HepG2 (cell line): Measurements from ENCODE around the gene RPTN. TPM values are rescaled to one million over a fixed set of nuclear protein-coding genes. Genes with fewer than 3 reads are reported as not detected.

ENCODE experiments used
- ATAC-seq: fragments of 200-7000 bp; cut with Tn5 transposase; 3 replicates; pipeline ENCODE4 v1.9.1; 2020; ENCODE audit warnings: mild to moderate bottlenecking, moderate library complexity
- BruUV-seq: library from RNA; stranded (reverse); fragments of 400-500 nt; replicated peaks from 2 replicates; lab custom pipeline; 2021; lab: Mats Ljungman, UMichigan
- CTCF ChIA-PET: fragments of 300-600 bp; formaldehyde crosslinking; extraction: SDS; loops from one replicate; lab custom pipeline; 2021; ENCODE audit warnings: low total read pairs, inconsistent platforms, low intra/inter-chr PET ratio; lab: Yijun Ruan, JAX
- POLR2A ChIA-PET: fragments of 350-600 bp; sonication (Branson Sonifier 250); formaldehyde crosslinking; loops from one replicate; lab custom pipeline; 2020; ENCODE audit warnings: antibody characterized with exemption, inconsistent platforms; lab: Yijun Ruan, JAX
- DNase-seq: peaks from one replicate; pipeline ENCODE4 v3.0.0-alpha.2; 2015; ENCODE audit warnings: low spot score
- FAIRE-seq: peaks from 3 replicates; lab custom pipeline; 2011; peaks lifted over from hg19 to GRCh38; lab: Jason Lieb, UNC
- H2AFZ ChIP-seq: one replicate; pipeline ENCODE4 v1.6.1; 2011; ENCODE audit warnings: low read length, inconsistent platforms
- H3K27ac ChIP-seq: fragments of 300-600 bp; 3 replicates; pipeline ENCODE4 v1.8.0; 2011; ENCODE audit warnings: mixed run types, mild to moderate bottlenecking, mixed read lengths, low read length, inconsistent platforms; ENCODE audit not compliant: insufficient read depth; ENCODE audit errors: extremely low read length
- H3K27me3 ChIP-seq, 2 experiments: fragments of 200-600 bp in 1 of 2; 2 replicates in 1 of 2; 3 replicates in 1 of 2; pipeline versions ENCODE4 v1.6.0 to v1.8.0; 2011; ENCODE audit warnings: low read length in 2 of 2, mild to moderate bottlenecking in 2 of 2, moderate library complexity in 2 of 2, inconsistent platforms in 1 of 2; ENCODE audit not compliant: insufficient read depth in 2 of 2, control insufficient read depth in 1 of 2
- H3K36me3 ChIP-seq, 2 experiments: fragments of 200-600 bp in 1 of 2; replicated peaks in 1 of 2; 2 replicates in 1 of 2; 3 replicates in 1 of 2; pipeline versions ENCODE4 v1.5.1 to v1.8.0; 2011; ENCODE audit warnings: low read length in 2 of 2, inconsistent platforms in 1 of 2; ENCODE audit not compliant: insufficient read depth in 2 of 2, control insufficient read depth in 1 of 2
- H3K4me1 ChIP-seq: 2 replicates; pipeline ENCODE4 v1.5.1; 2012; ENCODE audit warnings: low read length, inconsistent platforms; ENCODE audit not compliant: insufficient read depth
- H3K4me2 ChIP-seq: 2 replicates; pipeline ENCODE4 v1.6.0; 2011; ENCODE audit warnings: low read depth, low read length, inconsistent platforms
- H3K4me3 ChIP-seq, 3 experiments: fragments of 200-600 bp in 1 of 3; sonication (generic), shearing (Covaris generic) in 1 of 3; replicated peaks in 1 of 3; 2 replicates each; pipeline ENCODE4 v1.5.1; 2011 to 2016; ENCODE audit warnings: low read length in 3 of 3, inconsistent platforms in 2 of 3, low read depth in 2 of 3, mild to moderate bottlenecking in 2 of 3, control low read depth in 1 of 3, mixed read lengths in 1 of 3; ENCODE audit not compliant: insufficient read depth in 1 of 3
- H3K79me2 ChIP-seq: one replicate; pipeline ENCODE4 v1.6.1; 2011; ENCODE audit warnings: low read length, inconsistent platforms; ENCODE audit not compliant: insufficient read depth
- H3K9ac ChIP-seq: 2 replicates; pipeline ENCODE4 v1.6.0; 2011; ENCODE audit warnings: mild to moderate bottlenecking, low read depth, low read length, inconsistent platforms; ENCODE audit not compliant: insufficient read depth
- H3K9me3 ChIP-seq: 2 replicates; pipeline ENCODE4 v1.5.1; 2012; ENCODE audit warnings: mild to moderate bottlenecking, low read length
- H4K20me1 ChIP-seq: 2 replicates; pipeline ENCODE4 v1.6.0; 2011; ENCODE audit warnings: inconsistent platforms, mild to moderate bottlenecking, low read length, moderate library complexity; ENCODE audit not compliant: insufficient read depth
- ATF4 ChIP-seq, 2 experiments: fragments of 450-650 bp in 1 of 2; sonication (generic) in 1 of 2; formaldehyde crosslinking; IDR thresholded peaks; 2 replicates each; pipeline versions ENCODE4 v1.5.0 to v1.8.0; 2020 to 2022; ENCODE audit warnings: mild to moderate bottlenecking in 1 of 2, missing genetic modification reagents in 1 of 2
- CTCF ChIP-seq: sonication (generic); formaldehyde crosslinking; IDR thresholded peaks from 2 replicates; pipeline ENCODE4 v1.5.0; 2020; ENCODE audit warnings: mild to moderate bottlenecking, missing genetic modification reagents, moderate library complexity
- PHF8 ChIP-seq: sonication (generic); formaldehyde crosslinking; IDR thresholded peaks from 2 replicates; pipeline ENCODE4 v1.5.0; 2020; ENCODE audit warnings: missing genetic modification reagents
- SMC3 ChIP-seq: IDR thresholded peaks from 2 replicates; pipeline ENCODE4 v1.6.1; 2011; ENCODE audit warnings: low read length, improper control_type of control experiment
- STAG1 ChIP-seq: sonication (generic); formaldehyde crosslinking; IDR thresholded peaks from 2 replicates; pipeline ENCODE4 v1.4.0; 2020; ENCODE audit warnings: missing genetic modification reagents
- TERF1 ChIP-seq: sonication (generic); formaldehyde crosslinking; IDR thresholded peaks from 2 replicates; pipeline ENCODE4 v1.8.0; 2022; ENCODE audit warnings: mild to moderate bottlenecking, missing genetic modification reagents, moderate library complexity
- WGBS: methylation state at CpG from one replicate; pipeline ENCODE4 v1.1.6; 2017; ENCODE audit warnings: low lambda C conversion rate; 5-methylcytosine and 5-hydroxymethylcytosine counted together
- in situ Hi-C: cut with HindIII; loops from 2 replicates; pipeline ENCODE4 v1.10.0; 2017; ENCODE audit warnings: low pct_unique_long_range_greater_than_20kb; ENCODE audit not compliant: extremely low pct_ligation_motif_present
- intact Hi-C: fragments of 100-400 bp; cut with micrococcal nuclease; formaldehyde crosslinking; loops from one replicate; pipeline ENCODE4 v1.10.0; 2022; ENCODE audit not compliant: unreplicated experiment
- polyA plus RNA-seq, 8 experiments: library from polyadenylated mRNA; depleted of rRNA in 3 of 8; stranded (reverse) in 7 of 8; unstranded in 1 of 8; fragments of >200 nt; fragmentation: Illumina TruSeq in 4 of 8; extraction: Trizol in 4 of 8; gene quantifications; 2 replicates each; pipeline versions ENCODE4 v1.2.1 to v1.2.3, GENCODE V29; 2011 to 2016; ENCODE audit warnings: low read depth in 4 of 8, missing spikeins in 1 of 8, mixed read lengths in 1 of 8; ENCODE audit not compliant: insufficient read depth in 1 of 8
- total RNA-seq, 5 experiments: library from RNA; depleted of rRNA; stranded (reverse); fragments of >200 nt; fragmentation: Illumina TruSeq; extraction: Trizol; gene quantifications; 2 replicates each; pipeline ENCODE4 v1.2.3, GENCODE V29; 2016; ENCODE audit warnings: low read depth in 1 of 5

The RPTN gene
- total and polyA plus RNA-seq, 2 of the 13 experiments (the other 11 are each of a cell fraction or from before 2014, with no cell fraction given): not detected

- Histone ChIP-seq H3K27me3 (no peaks in the 10 kb centered on the region), H3K79me2 (no peaks in the 10 kb centered on the region), H3K4me2 (no peak overlapping the region), H3K9me3 (peaks cover 12% of the 10 kb centered on the region; the same call in 1 of the 2 replicates), H3K9ac (no peak overlapping the region), H4K20me1 (no peaks in the 10 kb centered on the region), H3K36me3 (no peaks in the 10 kb centered on the region), H2AFZ (no peak overlapping the region), H3K27ac (no peak overlapping the region), H3K4me1 (no peaks in the 10 kb centered on the region), H3K4me3 (no peak overlapping the region)
- in situ Hi-C loops (loop anchor here (5.0 kb wide), 1 partner anchor 45 kb away; no protein-coding TSS in a partner anchor), intact Hi-C loops (loop anchor here (1.0 to 5.0 kb wide), 3 partner anchors 43 to 315 kb away; no protein-coding TSS in a partner anchor)
- BruUV-seq: no TSS peak
- FAIRE-seq (no peak), DNase-seq (peak; percentile 45), ATAC-seq (peak; percentile 50; the same call in 2 of the 3 replicates)
- ChIA-PET CTCF (interaction anchor here (1.1 to 2.6 kb wide), 4 partner anchors 43 to 318 kb away, joined by 3 to 48 read pairs (median 4); no protein-coding TSS in a partner anchor), POLR2A (no interaction called here)
- 0% methylated on average over 1 of the region's 1 CpG for WGBS
- TF ChIP-seq PHF8 (CRISPR knock-in tag): no peak
- TF ChIP-seq TERF1 (CRISPR knock-in tag): no peak
- no peak for TF ChIP-seq ATF4 (CRISPR knock-in tag; IDR thresholded peaks at IDR 0.05)
- TF ChIP-seq STAG1: peak; percentile 74
- TF ChIP-seq SMC3: peak; percentile 50
- TF ChIP-seq CTCF (CRISPR knock-in tag): peak; percentile 68
Measured at GRCh38 chr1:152141971-152142584, 16.9 kb downstream of the RPTN start.
